NCI-H1694 treated with DMSO at 0.1 percent for 48 hours (cell line): ENCODE data around the gene ARMC7.
A peak's percentile ranks its signal among the peaks of the same experiment; 100 is the strongest.
"Not testable (repeated sequence)": the region's sequence is repeated elsewhere in the genome, so short reads cannot be mapped to it uniquely, and the experiment has no call there.

Source experiments
- DNase-seq: peaks from one replicate; lab custom pipeline; 2025; lab: John Stamatoyannopoulos, UW

The ARMC7 gene

DNA sequence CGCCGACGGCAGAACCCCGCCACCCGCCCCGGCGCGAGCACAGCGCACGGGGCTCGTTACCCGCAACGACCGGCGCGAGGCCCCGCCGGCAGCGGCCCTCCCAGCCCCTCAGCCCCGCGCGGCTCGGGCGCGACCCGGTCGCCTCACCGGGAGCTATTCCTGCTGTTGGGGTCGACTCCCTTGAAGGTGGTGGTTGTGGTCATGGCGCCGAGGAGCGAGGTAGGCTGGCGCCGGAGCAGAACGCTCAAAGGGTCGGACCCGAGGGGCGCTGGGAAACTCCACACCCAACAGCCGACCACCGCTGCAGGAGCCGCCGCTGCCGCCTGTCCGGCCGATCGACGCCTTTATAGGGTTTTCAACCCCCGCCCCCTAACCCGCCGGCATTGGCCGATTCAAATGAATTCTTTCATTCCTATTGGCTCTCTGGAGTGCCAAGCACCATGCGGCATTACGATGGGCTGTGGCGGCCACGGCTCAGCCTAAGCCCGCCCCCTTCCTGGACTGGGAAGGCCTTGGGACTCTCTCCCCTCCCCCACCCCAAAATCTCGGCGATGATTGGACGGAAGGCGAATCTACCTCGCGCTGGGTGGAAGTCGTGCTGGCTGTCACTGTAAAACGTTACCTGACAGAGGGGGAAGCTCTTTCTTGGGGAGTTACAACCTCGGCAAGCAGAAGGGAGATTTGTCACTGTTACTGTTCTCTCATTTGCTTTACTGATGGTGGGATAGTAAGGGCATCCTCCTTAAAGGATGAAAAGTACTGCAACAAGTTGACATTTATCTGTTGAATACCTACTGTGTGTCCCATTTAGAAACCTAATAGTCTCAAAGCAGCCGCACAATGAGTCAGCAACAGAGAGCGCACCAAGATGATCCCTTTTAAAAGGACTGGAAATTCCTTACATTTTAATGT is 44.7 kb downstream of the ARMC7 start, which contains the start of gene JPT1:
Gene JPT1 (minus strand): TSS at position 318 of the 912 bp plus-strand sequence. CDS start 115 bp downstream, at position 203.
- DNase-seq = peak; percentile 95

DNA sequence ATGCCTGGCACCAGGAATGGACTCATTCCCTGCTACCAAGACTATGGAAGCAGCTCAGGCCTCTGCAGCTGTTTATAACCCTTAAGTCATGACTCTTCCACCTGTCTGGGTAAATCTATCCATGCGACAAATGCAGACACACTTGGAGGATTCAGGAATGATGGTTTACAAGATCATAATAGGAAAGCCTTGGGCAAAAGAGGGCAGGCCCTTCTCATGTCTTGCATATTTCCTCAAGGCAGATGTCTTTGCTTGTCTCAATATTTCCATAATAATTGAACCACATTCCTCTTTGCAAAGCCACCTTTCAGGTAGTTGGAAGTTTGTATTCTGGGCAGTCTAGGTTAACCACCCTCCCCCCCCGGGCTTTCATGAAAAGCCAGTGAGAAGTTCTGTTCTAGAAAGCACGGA is 45.4 kb downstream of the ARMC7 start:
- no peak for DNase-seq

DNA sequence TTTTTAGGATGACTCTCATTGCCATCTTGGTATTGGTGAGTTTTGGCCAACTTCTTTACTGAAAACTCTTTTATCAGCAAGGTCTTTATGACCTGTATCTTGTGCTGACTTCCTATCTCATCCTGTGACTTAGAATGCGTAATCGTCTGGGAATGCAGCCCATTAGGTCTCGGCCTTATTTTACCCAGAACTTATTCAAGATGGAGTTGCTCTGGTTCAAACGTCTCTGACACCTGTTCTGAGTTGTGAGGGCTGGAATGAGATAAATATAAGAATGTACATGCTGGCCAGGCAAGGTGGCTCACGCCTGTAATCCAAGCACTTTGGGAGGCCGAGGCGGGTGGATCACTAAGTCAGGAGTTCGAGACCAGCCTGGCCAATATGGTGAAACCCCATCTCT is 48.7 kb downstream of the ARMC7 start:
- not testable (repeated sequence) for DNase-seq

- DNase-seq = no peak
Measured at GRCh38 chr17:75159196-75160031, 49.6 kb downstream of the ARMC7 start.

DNA sequence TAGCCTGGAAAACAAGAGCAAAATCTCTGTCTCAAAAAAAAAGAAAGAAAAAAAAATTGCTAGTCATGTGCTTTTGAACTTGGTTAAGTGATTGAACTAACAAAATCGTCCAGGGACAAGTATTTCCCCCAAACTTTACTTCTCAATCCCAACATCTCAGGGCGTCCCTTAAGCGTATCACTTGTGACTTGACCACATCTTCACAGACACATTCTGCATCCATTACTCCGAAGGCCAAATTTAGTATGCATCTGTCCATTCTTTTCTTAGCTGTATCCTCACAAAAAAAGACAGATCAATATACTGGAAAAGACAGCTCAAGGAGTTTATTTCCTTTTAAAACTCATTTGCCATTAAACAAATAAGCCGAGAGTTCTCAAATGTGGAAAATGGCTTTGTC is 50.4 kb downstream of the ARMC7 start:
- no peak for DNase-seq

DNA sequence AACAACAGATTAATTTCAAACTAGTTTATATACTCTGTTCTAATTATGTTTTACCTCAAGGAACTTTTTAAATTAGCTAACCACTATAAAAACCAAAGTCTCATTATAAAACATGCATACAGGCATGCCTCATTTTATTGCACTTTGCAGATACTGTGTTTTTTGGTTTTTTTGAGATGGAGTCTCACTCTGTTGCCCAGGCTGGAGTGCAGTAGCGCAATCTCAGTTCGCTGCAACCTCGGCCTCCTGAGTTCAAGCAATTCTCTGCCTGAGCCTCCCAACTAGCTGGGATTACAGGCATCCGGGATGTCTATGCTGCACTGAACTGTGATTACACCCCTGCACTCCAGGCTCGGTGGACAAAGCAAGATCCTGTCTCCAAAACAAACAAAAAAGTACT is 53.3 kb downstream of the ARMC7 start:
- no peak for DNase-seq

GRCh38 chr17:75164606-75165005 is 54.8 kb downstream of the ARMC7 start:
- DNase-seq = not testable (repeated sequence)

DNA sequence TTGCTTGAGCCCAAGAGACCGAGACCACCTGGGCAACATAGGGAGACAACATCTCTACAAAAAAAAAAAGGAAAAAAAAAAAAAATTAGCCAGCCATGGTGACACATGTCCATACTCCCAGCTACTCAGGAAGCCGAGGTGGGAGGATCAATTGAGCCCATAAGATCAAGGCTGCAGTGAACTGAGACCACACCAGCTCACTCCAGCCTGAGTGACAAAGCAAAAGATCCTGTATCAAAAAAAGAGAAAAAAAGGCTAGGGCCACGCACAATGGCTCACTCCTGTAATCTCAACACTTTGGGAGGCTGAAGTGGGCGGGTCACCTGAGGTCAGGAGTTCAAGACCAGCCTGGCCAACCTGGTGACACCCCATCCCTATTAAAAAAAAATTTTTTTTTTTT is 59.2 kb downstream of the ARMC7 start:
- DNase-seq = no peak

DNA sequence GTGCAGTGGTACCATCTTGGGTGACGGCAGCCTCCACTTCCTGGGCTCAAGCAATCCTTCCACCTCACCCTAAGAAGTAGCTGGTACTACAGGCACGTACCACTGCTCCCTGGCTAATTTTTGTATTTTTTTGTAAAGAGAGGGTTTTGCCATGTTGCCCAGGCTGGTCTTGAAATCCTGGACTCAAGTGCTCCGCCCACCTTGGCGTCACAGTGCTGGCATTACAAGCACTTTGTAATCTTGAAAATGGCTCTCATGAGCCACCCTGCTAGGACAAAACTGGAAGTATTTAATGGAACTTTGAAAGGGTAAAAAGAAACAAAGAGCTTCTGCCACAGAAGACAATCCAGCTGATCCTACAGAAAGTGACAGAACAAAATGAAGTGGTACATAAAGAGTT is 63.8 kb downstream of the ARMC7 start:
- DNase-seq = no peak

DNA sequence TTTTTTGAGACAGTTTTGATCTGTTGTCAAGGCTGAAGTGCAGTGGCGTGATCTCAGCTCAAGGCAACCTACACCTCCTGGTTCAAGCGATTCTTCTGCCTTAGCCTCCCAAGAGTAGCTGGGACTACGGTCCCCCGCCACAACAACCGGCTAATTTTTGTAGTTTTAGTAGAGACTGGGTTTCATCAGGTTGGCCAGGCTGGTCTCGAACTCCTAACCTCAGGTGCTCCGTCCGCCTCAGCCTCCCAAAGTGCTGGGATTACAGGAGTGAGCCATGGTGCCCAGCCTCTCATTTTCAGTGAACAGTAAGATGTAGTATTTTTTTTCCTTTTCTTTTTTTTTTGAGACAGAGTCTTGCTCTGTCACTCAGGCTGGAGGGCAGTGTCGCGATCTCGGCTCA is 65.2 kb downstream of the ARMC7 start:
- no peak for DNase-seq

DNA sequence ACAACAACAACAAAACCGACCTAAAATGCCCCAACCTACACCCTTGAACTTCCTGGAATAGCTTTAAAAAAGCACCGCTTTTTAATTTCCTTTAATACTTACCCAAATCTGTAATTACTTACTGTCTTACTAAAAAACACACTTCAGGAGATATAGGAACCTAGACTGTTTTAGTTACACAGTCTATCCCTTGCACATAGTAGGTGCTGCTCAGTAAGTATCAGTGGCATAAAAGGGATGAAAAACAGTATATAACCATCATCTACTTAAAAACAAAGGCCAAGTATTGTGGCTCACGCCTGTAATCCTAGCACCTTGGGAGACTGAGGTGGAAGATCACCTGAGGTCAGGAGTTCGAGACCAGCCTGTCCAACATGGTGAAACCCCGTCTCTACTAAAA is 66.9 kb downstream of the ARMC7 start:
- DNase-seq = no peak

DNA sequence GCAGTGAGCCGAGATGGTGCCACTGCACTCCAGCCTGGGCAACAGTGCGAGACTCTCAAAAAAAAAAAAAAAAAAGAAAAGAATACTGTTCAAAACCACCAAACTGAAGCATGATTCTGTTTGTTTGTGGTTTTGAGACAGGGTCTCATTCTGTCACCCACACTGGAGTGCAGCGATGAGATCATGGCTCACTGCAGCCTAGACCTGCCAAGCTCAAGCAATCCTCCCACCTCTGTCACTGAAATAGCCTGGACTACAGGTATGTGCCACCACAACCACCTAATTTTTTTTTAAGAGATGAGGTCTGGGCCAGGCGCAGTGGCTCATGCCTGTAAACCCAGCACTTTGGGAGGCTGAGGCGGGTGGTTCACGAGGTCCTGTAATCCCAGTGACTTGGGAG is 68.7 kb downstream of the ARMC7 start:
- no peak for DNase-seq
